A172 (cell line): ENCODE data around the gene PANK2. TPM values are rescaled to one million over a fixed set of nuclear protein-coding genes. Genes with fewer than 3 reads are reported as not detected.
"Not testable (repeated sequence)": the region's sequence is repeated elsewhere in the genome, so short reads cannot be mapped to it uniquely, and the experiment has no call there.

Experiments used
- DNase-seq: peaks from one replicate; pipeline ENCODE4 v3.0.0-alpha.2; 2015; ENCODE audit warnings: low spot score
- total RNA-seq: library from RNA; depleted of rRNA; stranded (reverse); fragments of >200 nt; shearing (Covaris generic); gene quantifications from 2 replicates; pipeline ENCODE4 v1.2.3, GENCODE V29; 2014; rRNA removed

The PANK2 gene
- total RNA-seq, result 62.1 and 97.0 TPM in 2 replicates

GRCh38 chr20:3888622-3889488 lies at the start of gene PANK2:
Gene PANK2, plus strand, starts transcription at chr20:3889387.
- peak; percentile 98 for DNase-seq

GRCh38 chr20:3840201-3840600 lies 49.0 kb upstream of the PANK2 start:
- DNase-seq, result not testable (repeated sequence)

DNA sequence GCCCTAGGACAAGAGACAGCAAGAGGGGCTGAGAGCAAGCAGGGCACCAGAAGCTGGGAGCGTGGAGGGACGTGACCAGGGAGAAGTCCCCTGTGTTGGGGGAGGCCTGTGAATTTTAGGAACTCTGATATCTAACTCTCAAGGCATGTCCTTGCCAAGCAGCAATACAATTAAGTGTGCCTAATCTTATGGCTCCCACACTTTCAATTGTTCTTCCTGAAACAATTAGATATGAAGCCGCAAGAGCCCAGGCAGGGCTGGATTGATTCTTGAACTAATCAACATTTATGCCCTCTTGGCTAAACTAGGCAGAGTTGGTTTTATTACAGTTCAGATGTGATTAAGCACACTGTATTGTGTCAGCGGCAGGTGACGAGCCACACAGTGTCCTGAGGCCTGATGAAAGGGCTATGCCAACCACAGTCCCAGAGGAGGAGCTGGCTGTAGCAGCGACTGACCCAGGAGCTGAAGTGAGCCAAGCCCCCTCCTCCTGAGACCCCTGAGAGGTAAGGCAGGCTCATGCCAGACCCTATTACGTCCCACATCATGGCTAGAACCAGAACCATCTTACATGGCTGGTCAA lies 46.7 kb upstream of the PANK2 start:
- no peak for DNase-seq

- DNase-seq, result peak; percentile 65
Measured at GRCh38 chr20:3843490-3843889, 45.7 kb upstream of the PANK2 start.

DNA sequence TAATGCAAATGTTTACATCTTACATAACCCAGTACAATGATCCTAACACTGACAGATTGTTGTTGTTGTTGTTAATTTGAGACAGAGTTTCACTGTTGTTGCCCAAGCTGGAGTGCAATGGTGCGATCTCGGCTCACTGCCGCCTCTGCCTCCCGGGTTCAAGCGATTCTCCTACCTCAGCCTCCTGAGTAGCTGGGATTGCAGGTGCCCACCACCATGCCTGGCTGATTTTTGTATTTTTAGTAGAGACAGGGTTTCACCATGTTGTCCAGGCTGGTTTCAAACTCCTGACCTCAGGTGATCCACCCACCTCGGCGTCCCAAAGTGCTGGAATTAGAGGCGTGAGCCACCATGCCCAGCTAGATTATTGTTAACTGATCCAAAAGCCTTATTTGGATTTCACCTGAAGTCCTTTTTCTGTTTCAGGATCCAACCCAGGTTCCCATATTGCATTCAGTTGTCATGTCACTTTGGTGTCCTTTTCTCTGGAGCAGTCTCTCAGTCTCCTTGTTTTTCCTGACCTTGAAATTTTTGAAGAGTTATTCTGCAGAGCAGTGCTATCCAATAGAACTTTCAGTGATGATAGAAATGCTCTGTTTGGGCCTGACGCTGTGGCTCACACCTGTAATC lies 45.1 kb upstream of the PANK2 start:
- DNase-seq, result not testable (repeated sequence)

- DNase-seq, result no peak
Measured at GRCh38 chr20:3846378-3846739, 42.8 kb upstream of the PANK2 start.

- peak; percentile 56 for DNase-seq
Measured at GRCh38 chr20:3846740-3847428, 42.3 kb upstream of the PANK2 start, which contains the start of gene MAVS. Gene MAVS, plus strand, starts transcription at chr20:3846834. Its CDS starts 7,791 bp downstream, at chr20:3854625.

DNA sequence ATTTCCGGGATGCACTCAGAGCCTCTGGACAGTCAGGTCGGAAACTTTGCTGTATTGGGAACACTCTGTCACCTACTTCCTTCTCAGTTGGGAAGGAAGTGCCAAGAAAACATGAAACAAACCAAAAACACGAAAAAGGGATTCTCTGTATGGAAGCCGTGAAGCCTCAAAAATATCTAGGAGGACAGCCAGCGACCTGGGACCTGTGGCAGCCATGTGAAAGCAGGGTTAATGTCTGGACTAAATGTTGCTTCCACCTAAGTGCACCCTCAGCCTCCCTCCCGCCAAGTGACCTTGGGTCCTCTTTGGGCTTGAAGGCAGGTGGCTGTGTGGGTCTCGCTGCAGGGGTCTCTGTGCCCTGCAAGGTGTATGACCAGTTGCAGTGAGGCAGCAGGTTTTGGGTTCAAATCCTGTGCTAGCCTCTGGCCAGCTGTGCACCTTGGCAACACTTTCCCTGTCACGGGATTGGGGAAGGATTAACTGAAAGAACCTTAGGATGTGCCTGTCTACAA lies 41.7 kb upstream of the PANK2 start:
- no peak for DNase-seq

GRCh38 chr20:3848565-3848964 lies 40.6 kb upstream of the PANK2 start:
- no peak for DNase-seq

GRCh38 chr20:3854462-3854871 lies 34.7 kb upstream of the PANK2 start:
- no peak for DNase-seq

DNA sequence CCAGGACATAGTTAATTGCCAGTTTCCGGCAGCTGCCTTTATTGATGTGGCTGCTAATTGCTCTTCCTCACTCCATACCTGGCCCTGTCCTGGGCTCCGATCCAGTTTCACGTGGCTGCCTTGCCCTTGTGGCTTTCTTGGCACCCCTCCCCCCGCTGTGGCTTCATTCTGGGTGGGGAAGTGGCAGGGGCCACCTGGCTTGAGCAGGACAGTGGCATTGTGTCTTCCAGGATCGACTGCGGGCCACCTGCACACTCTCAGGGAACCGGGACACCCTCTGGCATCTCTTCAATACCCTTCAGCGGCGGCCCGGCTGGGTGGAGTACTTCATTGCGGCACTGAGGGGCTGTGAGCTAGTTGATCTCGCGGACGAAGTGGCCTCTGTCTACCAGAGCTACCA lies 31.8 kb upstream of the PANK2 start:
- no peak for DNase-seq

DNA sequence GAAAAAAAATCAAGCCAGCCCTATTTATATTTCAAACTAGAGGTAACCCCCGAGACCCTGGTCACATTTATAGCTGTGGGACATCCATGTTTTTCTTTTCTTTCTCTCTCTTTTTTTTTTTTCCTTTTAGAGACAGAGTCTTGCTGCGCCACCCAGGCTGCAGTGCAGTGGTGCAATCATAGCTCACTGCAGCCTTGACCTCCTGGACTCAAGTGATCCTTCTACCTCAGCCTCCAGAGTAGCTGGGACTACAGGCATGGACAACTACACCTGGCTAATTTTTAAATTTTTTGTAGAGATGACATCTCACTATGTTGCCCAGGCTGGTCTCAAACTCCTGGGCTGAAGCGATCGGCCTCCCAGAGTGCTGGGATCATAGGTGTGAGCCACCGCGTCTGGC lies 30.5 kb upstream of the PANK2 start:
- DNase-seq, result no peak

GRCh38 chr20:3861191-3861590 lies 28.0 kb upstream of the PANK2 start:
- no peak for DNase-seq

DNA sequence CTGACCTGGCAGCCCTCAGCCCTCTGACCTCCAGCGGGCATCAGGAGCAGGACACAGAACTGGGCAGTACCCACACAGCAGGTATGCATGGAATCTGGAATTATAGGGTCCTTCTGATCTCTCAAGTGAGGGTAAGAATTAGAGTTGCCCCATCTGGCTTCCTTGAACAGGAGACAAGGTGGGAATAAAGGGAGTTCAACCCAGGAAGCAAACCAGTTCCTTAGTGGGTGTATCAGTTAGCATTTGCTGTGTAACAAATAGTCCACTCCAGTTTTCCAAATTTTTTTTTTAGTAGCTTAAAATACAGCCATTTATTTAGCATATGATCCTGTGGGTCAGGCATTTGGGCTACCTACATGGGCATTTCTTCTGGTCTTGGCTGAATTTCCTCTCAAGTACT lies 26.9 kb upstream of the PANK2 start:
- no peak for DNase-seq

GRCh38 chr20:3863317-3863716 lies 25.9 kb upstream of the PANK2 start:
- no peak for DNase-seq

DNA sequence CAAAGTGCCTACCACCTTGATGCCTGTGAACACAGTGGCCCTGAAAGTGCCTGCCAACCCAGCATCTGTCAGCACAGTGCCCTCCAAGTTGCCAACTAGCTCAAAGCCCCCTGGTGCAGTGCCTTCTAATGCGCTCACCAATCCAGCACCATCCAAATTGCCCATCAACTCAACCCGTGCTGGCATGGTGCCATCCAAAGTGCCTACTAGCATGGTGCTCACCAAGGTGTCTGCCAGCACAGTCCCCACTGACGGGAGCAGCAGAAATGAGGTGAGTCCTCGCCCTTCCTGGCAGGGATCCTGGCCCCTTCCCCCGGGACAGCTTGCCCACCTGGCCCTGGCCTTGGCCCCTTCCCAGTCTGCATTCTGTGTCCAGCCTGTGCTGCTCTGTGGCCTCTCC lies 24.7 kb upstream of the PANK2 start:
- DNase-seq, result no peak

DNA sequence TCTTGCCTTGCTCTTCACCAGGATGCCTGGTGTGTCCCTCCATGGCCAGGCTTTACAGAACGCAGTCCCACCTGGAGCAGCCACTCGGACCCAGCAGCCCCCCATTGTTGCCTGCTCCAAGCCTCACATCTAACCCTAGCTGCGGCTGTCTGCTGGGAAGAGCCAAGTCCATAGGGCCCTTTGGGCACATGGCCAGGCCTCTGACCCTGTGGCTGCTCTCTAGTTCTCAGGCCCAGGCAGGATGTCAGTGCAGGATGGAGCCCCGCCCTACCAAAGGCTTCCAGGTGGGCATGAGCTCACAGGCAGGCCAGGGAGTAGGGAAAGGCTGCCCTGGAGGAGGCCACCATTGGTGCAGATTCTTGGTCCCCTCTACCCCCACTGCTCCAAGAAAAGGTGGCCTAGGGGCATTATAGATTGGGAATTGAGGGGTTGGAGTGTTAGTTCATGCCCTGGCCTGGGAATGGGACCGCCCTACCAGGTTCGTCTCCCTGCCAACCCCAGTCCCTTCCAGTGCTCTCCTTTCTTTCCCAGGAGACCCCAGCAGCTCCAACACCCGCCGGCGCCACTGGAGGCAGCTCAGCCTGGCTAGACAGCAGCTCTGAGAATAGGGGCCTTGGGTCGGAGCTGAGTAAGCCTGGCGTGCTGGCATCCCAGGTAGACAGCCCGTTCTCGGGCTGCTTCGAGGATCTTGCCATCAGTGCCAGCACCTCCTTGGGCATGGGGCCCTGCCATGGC lies 23.9 kb upstream of the PANK2 start:
- DNase-seq, result no peak

DNA sequence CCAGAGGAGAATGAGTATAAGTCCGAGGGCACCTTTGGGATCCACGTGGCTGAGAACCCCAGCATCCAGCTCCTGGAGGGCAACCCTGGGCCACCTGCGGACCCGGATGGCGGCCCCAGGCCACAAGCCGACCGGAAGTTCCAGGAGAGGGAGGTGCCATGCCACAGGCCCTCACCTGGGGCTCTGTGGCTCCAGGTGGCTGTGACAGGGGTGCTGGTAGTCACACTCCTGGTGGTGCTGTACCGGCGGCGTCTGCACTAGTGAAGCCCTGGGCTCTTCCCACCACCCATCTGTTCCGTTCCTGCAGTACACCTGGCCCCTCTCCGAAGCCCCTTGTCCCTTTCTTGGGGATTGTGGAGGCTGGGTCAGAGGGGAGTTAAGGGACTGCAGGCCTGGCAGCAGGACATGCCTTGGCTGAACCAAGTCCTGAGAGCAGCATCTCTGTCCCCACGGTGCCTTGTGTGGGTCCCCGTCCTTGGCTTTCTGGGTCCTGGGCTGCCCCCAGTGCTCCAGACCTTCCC lies 23.2 kb upstream of the PANK2 start:
- no peak for DNase-seq

- no peak for DNase-seq
Measured at GRCh38 chr20:3866464-3866863, 22.7 kb upstream of the PANK2 start.

DNA sequence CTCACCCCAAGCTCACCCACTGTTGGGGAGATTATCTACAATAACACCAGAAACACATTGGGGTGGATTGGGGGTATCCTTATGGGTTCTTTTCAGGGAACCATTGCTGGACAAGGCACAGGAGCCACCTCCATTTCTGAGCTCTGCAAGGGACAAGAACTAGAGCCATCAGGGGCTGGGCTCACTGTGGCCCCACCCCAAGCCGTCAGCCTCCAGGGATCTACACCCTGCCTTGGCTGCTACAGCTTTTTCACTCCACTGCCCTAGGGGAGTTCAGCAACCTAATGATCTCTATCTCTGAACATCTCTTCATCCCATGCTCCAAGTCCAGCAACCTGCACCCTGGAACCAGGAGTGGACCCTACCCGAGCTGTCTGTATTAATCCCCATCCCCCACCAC lies 21.4 kb upstream of the PANK2 start:
- DNase-seq, result no peak
